DOHH2 (cell line): ENCODE data around the gene CETN1.

Source experiments
- EZH2phosphoT487 ChIP-seq: fragments of 200-600 bp; sonication (generic); IDR thresholded peaks from 2 replicates; pipeline ENCODE4 v1.6.1; 2017; ENCODE audit warnings: borderline replicate concordance, mild to moderate bottlenecking, antibody characterized with exemption, low read length, moderate library complexity, mixed read lengths
- TF ChIP-seq, protein P1 (sequence below): fragments of 200-600 bp; sonication (generic); IDR thresholded peaks from one replicate; pipeline ENCODE4 v1.5.1; 2014; ENCODE audit warnings: antibody characterized with exemption, mild to moderate bottlenecking, low read depth, low read length; ENCODE audit not compliant: poor library complexity, severe bottlenecking

DNA sequence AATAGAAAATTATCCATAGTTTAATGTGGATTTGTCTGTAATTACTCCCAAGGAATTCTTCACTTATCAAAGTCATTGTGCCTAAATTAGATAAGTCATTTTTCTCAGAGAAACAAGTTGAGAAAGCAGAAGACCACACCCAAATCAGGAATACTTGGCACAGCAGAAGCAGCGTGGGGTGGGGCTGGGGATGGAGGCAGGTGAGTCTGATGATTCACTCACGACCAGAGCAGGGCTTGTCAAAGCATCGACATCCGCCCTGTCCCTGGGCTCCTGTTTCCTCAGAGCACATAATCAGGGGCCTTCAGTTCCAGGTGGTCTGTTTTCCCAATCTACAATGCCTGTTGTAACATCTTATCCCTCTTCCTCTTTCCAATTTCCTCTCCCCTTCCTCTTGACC, 48.2 kb upstream of the CETN1 start:
- TF ChIP-seq EZH2phosphoT487, result no peak
- TF ChIP-seq, protein P1, sequence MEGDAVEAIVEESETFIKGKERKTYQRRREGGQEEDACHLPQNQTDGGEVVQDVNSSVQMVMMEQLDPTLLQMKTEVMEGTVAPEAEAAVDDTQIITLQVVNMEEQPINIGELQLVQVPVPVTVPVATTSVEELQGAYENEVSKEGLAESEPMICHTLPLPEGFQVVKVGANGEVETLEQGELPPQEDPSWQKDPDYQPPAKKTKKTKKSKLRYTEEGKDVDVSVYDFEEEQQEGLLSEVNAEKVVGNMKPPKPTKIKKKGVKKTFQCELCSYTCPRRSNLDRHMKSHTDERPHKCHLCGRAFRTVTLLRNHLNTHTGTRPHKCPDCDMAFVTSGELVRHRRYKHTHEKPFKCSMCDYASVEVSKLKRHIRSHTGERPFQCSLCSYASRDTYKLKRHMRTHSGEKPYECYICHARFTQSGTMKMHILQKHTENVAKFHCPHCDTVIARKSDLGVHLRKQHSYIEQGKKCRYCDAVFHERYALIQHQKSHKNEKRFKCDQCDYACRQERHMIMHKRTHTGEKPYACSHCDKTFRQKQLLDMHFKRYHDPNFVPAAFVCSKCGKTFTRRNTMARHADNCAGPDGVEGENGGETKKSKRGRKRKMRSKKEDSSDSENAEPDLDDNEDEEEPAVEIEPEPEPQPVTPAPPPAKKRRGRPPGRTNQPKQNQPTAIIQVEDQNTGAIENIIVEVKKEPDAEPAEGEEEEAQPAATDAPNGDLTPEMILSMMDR, result no peak
